ENCODE measurements around the gene HELZ2. TPM values are rescaled to one million over a fixed set of nuclear protein-coding genes. Genes with fewer than 3 reads are reported as not detected.
"Not testable (repeated sequence)": the region's sequence is repeated elsewhere in the genome, so short reads cannot be mapped to it uniquely, and the experiment has no call there.

Gene HELZ2
- total RNA-seq, 1 donor, result 27.0 TPM

DNA sequence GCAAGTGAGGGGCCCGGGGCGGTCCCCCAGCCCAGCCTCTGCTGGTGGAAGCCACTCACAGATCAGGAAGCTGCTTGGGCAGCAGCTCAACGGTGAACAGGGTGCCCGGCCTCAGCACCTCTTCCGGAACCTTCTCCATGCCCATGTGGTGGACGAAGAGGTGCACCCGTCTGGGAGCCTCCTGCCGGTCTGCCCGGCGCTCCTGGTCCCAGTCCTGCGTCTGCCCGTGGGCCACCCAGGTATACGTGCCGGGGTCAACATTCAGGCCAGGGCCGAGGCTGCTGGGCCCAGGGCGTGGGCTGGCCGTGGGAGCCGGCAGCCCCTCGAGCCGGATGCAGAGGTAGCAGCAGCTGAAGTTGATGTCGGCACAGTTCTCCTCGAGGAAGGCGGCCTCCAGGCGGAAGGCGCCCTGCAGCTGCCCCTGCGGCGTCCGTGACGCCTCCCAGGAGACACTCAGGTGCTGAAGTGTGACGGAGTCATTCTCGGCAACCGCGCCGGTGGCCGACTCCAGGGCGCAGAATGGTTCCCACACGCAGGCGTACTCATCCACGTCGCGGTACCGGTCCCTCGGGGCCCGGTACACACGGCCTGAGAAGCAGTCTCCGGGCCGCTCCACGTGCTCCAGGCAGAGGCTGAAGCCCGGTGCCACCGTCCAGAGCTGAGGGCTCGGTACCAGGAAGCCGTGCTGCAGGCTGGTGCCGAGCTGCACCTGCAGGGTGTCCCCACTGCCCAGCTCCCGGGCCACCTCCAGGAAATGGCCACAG lies 11.4 kb downstream of the HELZ2 start:
- TF ChIP-seq, protein P1, sequence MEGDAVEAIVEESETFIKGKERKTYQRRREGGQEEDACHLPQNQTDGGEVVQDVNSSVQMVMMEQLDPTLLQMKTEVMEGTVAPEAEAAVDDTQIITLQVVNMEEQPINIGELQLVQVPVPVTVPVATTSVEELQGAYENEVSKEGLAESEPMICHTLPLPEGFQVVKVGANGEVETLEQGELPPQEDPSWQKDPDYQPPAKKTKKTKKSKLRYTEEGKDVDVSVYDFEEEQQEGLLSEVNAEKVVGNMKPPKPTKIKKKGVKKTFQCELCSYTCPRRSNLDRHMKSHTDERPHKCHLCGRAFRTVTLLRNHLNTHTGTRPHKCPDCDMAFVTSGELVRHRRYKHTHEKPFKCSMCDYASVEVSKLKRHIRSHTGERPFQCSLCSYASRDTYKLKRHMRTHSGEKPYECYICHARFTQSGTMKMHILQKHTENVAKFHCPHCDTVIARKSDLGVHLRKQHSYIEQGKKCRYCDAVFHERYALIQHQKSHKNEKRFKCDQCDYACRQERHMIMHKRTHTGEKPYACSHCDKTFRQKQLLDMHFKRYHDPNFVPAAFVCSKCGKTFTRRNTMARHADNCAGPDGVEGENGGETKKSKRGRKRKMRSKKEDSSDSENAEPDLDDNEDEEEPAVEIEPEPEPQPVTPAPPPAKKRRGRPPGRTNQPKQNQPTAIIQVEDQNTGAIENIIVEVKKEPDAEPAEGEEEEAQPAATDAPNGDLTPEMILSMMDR (IDR thresholded peaks at IDR 0.05; ENCODE audit: insufficient read depth, low read length), result no peak
- no peak for DNase-seq (ENCODE audit: low read depth)
- no peak overlapping the region for H3K4me3 ChIP-seq (ENCODE audit: low read depth, low read length)

DNA sequence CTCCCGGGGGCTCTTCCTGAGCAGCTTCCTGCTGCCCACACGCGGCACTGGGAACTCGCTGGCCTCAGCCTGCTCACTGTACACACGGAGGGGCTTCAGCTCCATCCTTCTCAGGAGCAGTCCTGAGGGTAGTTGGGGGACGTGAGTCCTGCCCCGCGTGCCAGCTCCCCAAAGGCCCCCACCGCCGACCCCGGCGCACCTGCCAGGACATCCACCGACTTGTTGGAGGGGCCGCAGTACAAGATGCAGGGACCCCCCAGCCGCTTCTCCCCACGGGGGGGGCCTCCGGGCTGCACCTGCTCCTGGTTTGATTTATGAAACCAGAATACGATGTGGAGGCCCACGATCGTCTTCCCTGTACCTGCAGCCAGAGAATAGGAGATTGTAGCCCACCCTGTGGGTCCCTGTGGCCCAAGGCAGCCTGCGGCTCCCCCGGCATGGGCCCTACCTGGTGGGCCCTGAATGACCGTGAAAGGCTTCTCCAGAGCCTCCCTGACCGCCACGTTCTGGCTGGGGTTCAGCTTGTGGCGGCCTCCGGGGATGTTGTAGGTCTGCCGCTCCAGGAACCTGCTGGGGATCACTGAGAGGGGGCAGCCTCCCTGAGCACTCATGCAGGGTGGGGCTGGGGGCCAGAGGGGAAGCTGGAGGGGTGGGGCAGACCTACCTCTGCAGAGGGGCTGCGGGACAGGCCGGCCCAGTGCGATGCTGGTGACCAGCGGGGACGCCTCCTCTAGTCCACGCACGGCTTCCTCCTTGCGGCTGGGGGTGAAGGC lies 12.2 kb downstream of the HELZ2 start:
- DNase-seq (ENCODE audit: low read depth), result no peak
- TF ChIP-seq, protein P1 (IDR thresholded peaks at IDR 0.05; ENCODE audit: insufficient read depth, low read length), result no peak
- H3K4me3 ChIP-seq (ENCODE audit: low read depth, low read length), result no peak overlapping the region

DNA sequence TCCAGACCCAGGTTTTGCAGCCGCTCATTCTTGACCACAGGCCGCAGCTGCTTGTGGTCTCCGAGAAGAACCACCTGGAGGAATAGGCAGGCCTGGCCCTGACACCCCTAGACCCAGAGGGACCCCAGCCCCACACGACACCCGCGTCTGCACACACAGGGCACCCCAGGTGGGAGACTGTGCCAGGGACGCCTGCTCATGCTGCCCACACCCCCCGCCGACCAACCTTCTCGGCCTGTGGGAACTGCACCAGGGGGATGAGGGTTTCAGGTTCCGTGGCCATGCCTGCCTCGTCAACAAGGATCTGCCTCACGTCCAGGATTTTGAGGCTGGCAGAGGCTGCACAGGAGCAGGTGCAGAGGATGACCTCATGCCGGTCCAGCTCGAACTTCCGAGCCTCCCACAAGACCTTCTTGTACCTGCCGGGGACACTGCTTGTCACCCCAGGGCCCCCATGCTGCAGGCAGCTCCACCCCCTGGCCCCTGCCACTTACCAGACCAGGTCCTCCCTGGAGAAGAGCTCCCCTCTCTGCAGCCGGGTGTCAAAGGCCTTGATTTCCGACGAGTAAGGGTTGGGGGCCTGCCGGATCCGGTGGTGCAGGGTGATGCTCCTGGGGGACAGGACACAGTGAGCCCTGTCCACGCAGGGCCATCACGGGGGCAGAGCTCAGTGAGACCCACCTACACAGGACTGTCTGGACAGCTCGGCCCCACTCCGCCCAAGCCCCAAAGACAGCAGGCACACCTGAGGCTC lies 13.0 kb downstream of the HELZ2 start:
- TF ChIP-seq, protein P1 (IDR thresholded peaks at IDR 0.05; ENCODE audit: insufficient read depth, low read length), result no peak
- no peak for DNase-seq (ENCODE audit: low read depth)
- H3K4me3 ChIP-seq (ENCODE audit: low read depth, low read length), result no peak overlapping the region

DNA sequence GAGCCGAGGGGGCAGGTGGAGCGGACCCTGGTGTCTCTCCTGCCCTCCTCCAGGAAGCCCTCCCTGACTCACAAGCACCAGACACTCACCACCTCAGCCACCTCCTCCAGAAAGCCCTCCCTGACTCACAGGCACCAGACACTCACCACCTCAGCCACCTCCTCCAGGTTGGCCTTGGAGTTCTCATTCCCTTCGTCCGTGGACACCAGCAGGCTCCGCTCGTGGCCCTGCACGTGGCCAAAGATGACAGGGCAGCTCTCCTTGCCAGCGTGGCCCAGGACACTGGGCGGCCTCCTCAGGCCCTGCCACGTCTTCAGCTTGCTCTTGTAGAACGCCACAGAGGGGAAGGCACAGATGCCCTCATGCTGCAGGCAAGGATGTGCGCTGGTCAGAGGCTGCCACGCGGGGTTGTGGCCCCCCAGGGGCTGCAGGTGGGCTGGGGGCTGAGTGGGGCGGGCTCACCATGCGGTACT lies 13.7 kb downstream of the HELZ2 start:
- H3K4me3 ChIP-seq (ENCODE audit: low read depth, low read length), result no peak overlapping the region
- TF ChIP-seq, protein P1 (IDR thresholded peaks at IDR 0.05; ENCODE audit: insufficient read depth, low read length), result no peak
- DNase-seq (ENCODE audit: low read depth), result no peak

DNA sequence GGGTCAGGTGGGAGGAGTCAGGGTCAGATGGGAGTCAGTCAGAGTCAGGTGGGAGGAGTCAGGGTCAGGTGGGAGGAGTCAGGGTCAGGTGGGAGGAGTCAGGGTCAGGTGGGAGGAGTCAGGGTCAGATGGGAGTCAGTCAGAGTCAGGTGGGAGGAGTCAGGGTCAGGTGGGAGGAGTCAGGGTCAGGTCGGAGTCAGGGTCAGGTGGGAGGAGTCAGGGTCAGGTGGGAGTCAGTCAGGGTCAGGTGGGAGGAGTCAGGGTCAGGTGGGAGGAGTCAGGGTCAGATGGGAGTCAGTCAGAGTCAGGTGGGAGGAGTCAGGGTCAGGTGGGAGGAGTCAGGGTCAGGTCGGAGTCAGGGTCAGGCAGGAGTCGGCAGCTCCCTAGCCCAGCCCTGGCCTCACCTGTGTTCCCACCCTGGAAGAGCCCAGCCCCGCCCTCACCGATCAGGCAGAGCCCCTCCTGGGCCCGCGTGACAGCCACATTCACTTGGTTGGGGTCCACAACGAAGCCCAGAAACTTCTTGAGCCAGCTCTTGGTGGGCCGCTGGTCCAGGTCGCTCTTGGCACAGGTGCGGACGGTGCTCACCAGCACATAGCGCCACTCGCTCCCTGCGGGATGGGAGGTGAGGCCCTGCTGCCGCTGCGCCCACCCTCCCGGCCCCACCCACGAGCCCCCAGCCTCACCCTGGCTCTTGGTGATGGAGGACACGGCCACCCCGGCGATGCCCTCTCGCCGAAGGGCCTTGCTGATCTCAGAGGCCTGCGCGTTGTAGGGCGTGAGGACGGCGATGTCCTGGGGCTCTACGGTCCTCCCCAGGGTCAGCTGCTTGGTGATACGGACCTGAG lies 14.3 kb downstream of the HELZ2 start:
- DNase-seq (ENCODE audit: low read depth); H3K4me3 ChIP-seq (ENCODE audit: low read depth, low read length): not testable (repeated sequence)

DNA sequence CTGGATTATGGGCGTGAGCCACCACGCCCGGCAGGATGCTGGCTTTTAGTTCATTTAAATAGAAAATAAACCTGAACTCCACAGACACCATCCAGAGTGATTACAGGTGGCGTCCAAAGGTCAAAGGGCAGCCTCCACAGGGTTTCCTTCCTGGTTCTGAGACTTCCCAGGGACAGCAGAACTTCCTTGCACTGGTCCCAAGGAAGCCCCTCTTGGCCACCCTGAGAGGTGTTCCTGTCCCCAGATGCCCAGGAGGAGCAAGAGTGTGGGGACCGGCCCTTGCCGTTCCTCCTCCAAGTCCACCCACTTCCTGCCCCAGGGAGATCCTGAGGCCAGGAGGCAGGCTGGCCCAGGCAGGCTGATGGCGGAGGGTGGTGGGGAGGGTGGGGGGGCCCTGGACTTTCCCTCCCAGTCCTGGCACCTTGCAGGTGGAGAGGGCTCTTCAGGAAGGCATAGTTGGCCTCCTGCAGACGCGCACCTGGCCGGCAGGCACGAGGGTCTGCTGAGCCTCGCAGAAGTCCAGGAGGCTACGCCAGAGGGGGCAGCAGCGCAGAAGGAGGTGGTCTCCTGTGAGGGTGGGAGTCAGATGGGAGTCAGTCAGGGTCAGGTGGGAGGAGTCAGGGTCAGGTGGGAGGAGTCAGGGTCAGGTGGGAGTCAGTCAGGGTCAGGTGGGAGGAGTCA lies 15.1 kb downstream of the HELZ2 start:
- TF ChIP-seq, protein P1 (IDR thresholded peaks at IDR 0.05; ENCODE audit: insufficient read depth, low read length), result no peak
- H3K4me3 ChIP-seq (ENCODE audit: low read depth, low read length), result no peak overlapping the region
- DNase-seq (ENCODE audit: low read depth), result no peak

Data from fibroblast of the aortic adventitia (primary cell).